A673 (cell line): Measurements from ENCODE around the gene TRABD2A. TPM values are rescaled to one million over a fixed set of nuclear protein-coding genes. Genes with fewer than 3 reads are reported as not detected.

Experiments
- BruUV-seq: library from RNA; stranded (reverse); fragments of 400-500 nt; replicated peaks from 2 replicates; lab custom pipeline; 2021; lab: Mats Ljungman, UMichigan
- CTCF ChIA-PET: fragments of 300-600 bp; sonication (Branson Sonifier 250); formaldehyde crosslinking; loops from one replicate; lab custom pipeline; 2022; ENCODE audit warnings: antibody characterized with exemption; lab: Charles Lee
- POLR2A ChIA-PET: fragments of 300-600 bp; sonication (Branson Sonifier 250); formaldehyde crosslinking; loops from one replicate; lab custom pipeline; 2022; ENCODE audit warnings: antibody characterized with exemption; ENCODE audit not compliant: low non-redundant PET; lab: Charles Lee
- DNase-seq: peaks from one replicate; pipeline ENCODE4 v3.0.0-alpha.2; 2015; ENCODE audit warnings: low spot score
- H3K27ac ChIP-seq: fragments of 200-600 bp; sonication (generic); 2 replicates; pipeline ENCODE4 v1.5.1; 2016; ENCODE audit warnings: mixed run types, low read depth, mild to moderate bottlenecking, mixed read lengths, antibody characterized with exemption, low read length; ENCODE audit not compliant: poor library complexity, severe bottlenecking
- H3K27me3 ChIP-seq: fragments of 200-600 bp; sonication (generic); replicated peaks from 2 replicates; pipeline ENCODE4 v1.6.1; 2017; ENCODE audit warnings: mixed run types, low read depth, mild to moderate bottlenecking, mixed read lengths, antibody characterized with exemption, low read length; ENCODE audit not compliant: insufficient read depth, poor library complexity
- H3K36me3 ChIP-seq: fragments of 200-600 bp; sonication (generic); 2 replicates; pipeline ENCODE4 v1.6.1; 2016; ENCODE audit warnings: mixed run types, mild to moderate bottlenecking, mixed read lengths, antibody characterized with exemption, low read length; ENCODE audit not compliant: insufficient read depth, poor library complexity, severe bottlenecking
- H3K4me1 ChIP-seq: fragments of 200-600 bp; sonication (generic); 2 replicates; pipeline ENCODE4 v1.6.1; 2017; ENCODE audit warnings: mixed run types, mild to moderate bottlenecking, mixed read lengths, antibody characterized with exemption, low read length; ENCODE audit not compliant: insufficient read depth, poor library complexity, severe bottlenecking
- H3K4me3 ChIP-seq: fragments of 200-600 bp; sonication (generic); 2 replicates; pipeline ENCODE4 v1.5.1; 2016; ENCODE audit warnings: low read depth, mixed run types, mild to moderate bottlenecking, mixed read lengths, low read length; ENCODE audit not compliant: poor library complexity, severe bottlenecking
- H3K9me3 ChIP-seq: fragments of 200-600 bp; sonication (generic); 2 replicates; pipeline ENCODE4 v1.6.1; 2016; ENCODE audit warnings: mixed run types, low read depth, mild to moderate bottlenecking, mixed read lengths, antibody characterized with exemption, low read length; ENCODE audit not compliant: poor library complexity, severe bottlenecking
- CTCF ChIP-seq: fragments of 300-800, 200-600 bp; sonication (generic); conservative IDR thresholded peaks from 2 replicates; pipeline ENCODE4 v1.5.1; 2017; ENCODE audit warnings: low read depth, mild to moderate bottlenecking, antibody characterized with exemption, low read length, moderate library complexity, mixed read lengths
- EZH2 ChIP-seq: fragments of 200-600 bp; sonication (generic); IDR thresholded peaks from 2 replicates; pipeline ENCODE4 v1.6.1; 2017; ENCODE audit warnings: borderline replicate concordance, low read depth, mild to moderate bottlenecking, mixed read lengths, antibody characterized with exemption, low read length; ENCODE audit not compliant: poor library complexity, severe bottlenecking
- intact Hi-C: fragments of 100-400 bp; cut with micrococcal nuclease; formaldehyde crosslinking; loops from one replicate; pipeline ENCODE4 v1.10.0; 2022; ENCODE audit not compliant: unreplicated experiment
- total RNA-seq: library from RNA; stranded (reverse); gene quantifications from 2 replicates; pipeline ENCODE4 v1.2.3, GENCODE V29; 2021

The TRABD2A gene
- total RNA-seq, 1 experiment from 2014 or later: 0.67 TPM

DNA sequence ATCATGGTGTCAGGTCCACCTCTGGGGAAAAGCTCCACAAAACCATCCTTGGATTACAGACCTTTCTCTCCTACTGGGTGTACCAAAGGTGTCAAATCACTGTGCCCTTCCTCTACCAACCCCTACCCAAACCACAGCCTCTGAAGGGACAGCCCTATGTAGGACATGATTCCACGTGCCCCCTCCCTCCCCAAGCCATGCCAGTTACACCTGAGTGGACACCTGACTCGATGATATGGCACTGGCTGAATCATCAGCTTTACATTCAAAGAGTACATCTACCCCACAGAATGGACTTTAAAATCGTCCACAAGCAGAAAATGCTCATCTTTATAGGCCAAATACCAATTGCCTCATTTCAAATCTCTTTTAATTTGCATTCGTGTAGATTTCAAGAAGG lies 26.0 kb downstream of the TRABD2A start:
- ChIA-PET CTCF (no interaction called here), POLR2A (no interaction called here)
- BruUV-seq: no TSS peak
- TF ChIP-seq CTCF (no peak), EZH2 (no peak)
- no peak overlapping the region for H3K4me3 ChIP-seq
- intact Hi-C loops: loop anchor here (5.0 kb wide), 1 partner anchor 358 kb away; no protein-coding TSS in a partner anchor
- DNase-seq: no peak
- H3K27ac ChIP-seq: no peak overlapping the region
- H3K36me3 ChIP-seq: no peaks in the 10 kb centered on the region
- no peaks in the 10 kb centered on the region for H3K4me1 ChIP-seq
- no peaks in the 10 kb centered on the region for H3K9me3 ChIP-seq
- H3K27me3 ChIP-seq: peaks cover 3% of the 10 kb centered on the region

- no peaks in the 10 kb centered on the region for H3K4me1 ChIP-seq
- H3K27ac ChIP-seq: no peak overlapping the region
- no peak for TF ChIP-seq EZH2
- no peak for TF ChIP-seq CTCF
- no TSS peak for BruUV-seq
- ChIA-PET POLR2A (no interaction called here), CTCF (no interaction called here)
- no peak for DNase-seq
- H3K4me3 ChIP-seq: no peak overlapping the region
- no peaks in the 10 kb centered on the region for H3K36me3 ChIP-seq
- intact Hi-C loops: no loop called here
- peaks cover 11% of the 10 kb centered on the region for H3K27me3 ChIP-seq
- H3K9me3 ChIP-seq: no peaks in the 10 kb centered on the region
These were observed 29.0 kb downstream of the TRABD2A start for GRCh38 chr2:84851876-84852275.

GRCh38 chr2:84850471-84850870 lies 30.4 kb downstream of the TRABD2A start:
- Histone ChIP-seq H3K36me3 (no peaks in the 10 kb centered on the region), H3K9me3 (no peaks in the 10 kb centered on the region), H3K27ac (no peak overlapping the region), H3K4me3 (no peak overlapping the region), H3K27me3 (peaks cover 11% of the 10 kb centered on the region), H3K4me1 (no peaks in the 10 kb centered on the region)
- POLR2A ChIA-PET: no interaction called here
- TF ChIP-seq CTCF: no peak
- TF ChIP-seq EZH2: no peak
- DNase-seq: no peak
- CTCF ChIA-PET: no interaction called here
- BruUV-seq: no TSS peak
- intact Hi-C loops: no loop called here
